NCI-H226 (cell line): Measurements from ENCODE around the gene KEL.

Experiments
- DNase-seq: peaks from one replicate; pipeline ENCODE4 v3.0.0-alpha.2; 2015

KEL gene

GRCh38 chr7:142896741-142897379, 65.3 kb downstream of the KEL start:
- DNase-seq = no peak

GRCh38 chr7:142896151-142896550, 66.0 kb downstream of the KEL start:
- no peak for DNase-seq

- no peak for DNase-seq
Observed at GRCh38 chr7:142894985-142895593, 67.1 kb downstream of the KEL start.

- no peak for DNase-seq
Observed at GRCh38 chr7:142894112-142894984, 67.8 kb downstream of the KEL start.

GRCh38 chr7:142892951-142893350, 69.2 kb downstream of the KEL start:
- no peak for DNase-seq

- no peak for DNase-seq
Observed at GRCh38 chr7:142891490-142892082, 70.6 kb downstream of the KEL start.
